Mucosa of descending colon (tissue), 3 donors: ENCODE results near the gene ACIN1. TPM values are rescaled to one million over a fixed set of nuclear protein-coding genes. Genes with fewer than 3 reads are reported as not detected.
A peak's percentile ranks its signal among the peaks of the same experiment; 100 is the strongest.

Source experiments
- ATAC-seq: fragments of 200-7000 bp; cut with Tn5 transposase; one replicate; pipeline ENCODE4 v1.9.1; 2020; ENCODE audit warnings: mild to moderate bottlenecking, moderate library complexity
- DNase-seq, 3 donors: peaks; one replicate each; pipeline ENCODE4 v3.0.0-alpha.2; 2020
- H3K36me3 ChIP-seq: fragments of 200-600 bp; one replicate; pipeline ENCODE4 v1.8.0; 2021; ENCODE audit warnings: low read depth, mild to moderate bottlenecking
- H3K4me1 ChIP-seq: fragments of 200-600 bp; one replicate; pipeline ENCODE4 v1.8.0; 2021; ENCODE audit warnings: low read depth, mild to moderate bottlenecking
- H3K4me3 ChIP-seq: fragments of 200-600 bp; one replicate; pipeline ENCODE4 v1.8.0; 2021; ENCODE audit warnings: mild to moderate bottlenecking
- H3K9me3 ChIP-seq: fragments of 200-600 bp; one replicate; pipeline ENCODE4 v1.8.0; 2021; ENCODE audit warnings: mild to moderate bottlenecking
- CTCF ChIP-seq: fragments of 200-600 bp; IDR thresholded peaks from one replicate; pipeline ENCODE4 v1.8.0; 2022; ENCODE audit warnings: antibody characterized with exemption, mild to moderate bottlenecking
- intact Hi-C, 2 donors: fragments of 100-400 bp; cut with DNase I in 1 of 2; cut with micrococcal nuclease in 1 of 2; formaldehyde crosslinking; loops; one replicate each; pipeline versions ENCODE4 v1.11.0 to v1.11.1; 2022; cut with DNase I, micrococcal nuclease
- total RNA-seq, 3 donors: library from RNA; stranded (reverse); fragmentation: NEBNext Ultra II Directional in 2 of 3; extraction: Animal tissue kit (Norgen Biotek cat#: 25700) in 2 of 3; gene quantifications; one replicate each; pipeline versions ENCODE4 v1.2.1 to v1.2.4, GENCODE V29; 2021 to 2023
- donor health status: DM: no; HTN: no; CAD: no; lungs with moderate emphysema.
- donor health status: DM: no; HTN: no; CAD: no.
- donor health status: DM: no; HTN: yes; CAD: no.

The ACIN1 gene
- total RNA-seq, 3 donors from 2014 or later = 143 to 172 (median 170) TPM

GRCh38 chr14:23060536-23061260 lies 34.2 kb downstream of the ACIN1 start:
- H3K36me3 ChIP-seq = peaks cover 18% of the 10 kb centered on the region
- H3K9me3 ChIP-seq = no peaks in the 10 kb centered on the region
- no peak for TF ChIP-seq CTCF
- ATAC-seq (no peak), DNase-seq (no peak)
- H3K4me1 ChIP-seq = peaks cover 12% of the 10 kb centered on the region
- intact Hi-C loops = no loop called here
- H3K4me3 ChIP-seq = no peak overlapping the region

- Histone ChIP-seq H3K9me3 (no peaks in the 10 kb centered on the region), H3K36me3 (peaks cover 18% of the 10 kb centered on the region), H3K4me1 (peaks cover 12% of the 10 kb centered on the region), H3K4me3 (no peak overlapping the region)
- DNase-seq (peak in 1 of 3 donors; percentile 54), ATAC-seq (no peak)
- intact Hi-C loops = loop anchor here (1.0 to 5.0 kb wide), 2 partner anchors 72 to 73 kb away; no protein-coding TSS in a partner anchor
- no peak for TF ChIP-seq CTCF
These were observed 36.1 kb downstream of the ACIN1 start for GRCh38 chr14:23058654-23059504.

- DNase-seq (peak; percentile 91 to 94 (median 93)), ATAC-seq (peak; percentile 88)
- peak; percentile 88 for TF ChIP-seq CTCF
- intact Hi-C loops = loop anchor here (1.0 to 5.0 kb wide), 2 partner anchors 71 to 72 kb away; no protein-coding TSS in a partner anchor
- peaks cover 14% of the 10 kb centered on the region for H3K36me3 ChIP-seq
- H3K4me1 ChIP-seq = peaks cover 12% of the 10 kb centered on the region
- no peaks in the 10 kb centered on the region for H3K9me3 ChIP-seq
- H3K4me3 ChIP-seq = peak overlapping the region; percentile 48
These were observed 36.9 kb downstream of the ACIN1 start for GRCh38 chr14:23057757-23058653.

- TF ChIP-seq CTCF = no peak
- Histone ChIP-seq H3K4me1 (peaks cover 12% of the 10 kb centered on the region), H3K4me3 (peak within 1 kb of the TSS; percentile 48), H3K9me3 (no peaks in the 10 kb centered on the region), H3K36me3 (peaks cover 9% of the 10 kb centered on the region)
- intact Hi-C loops = loop anchor here in 1 of 2 donors (5.0 kb wide), 1 partner anchor 70 kb away; no protein-coding TSS in a partner anchor
- ATAC-seq (peak; percentile 76), DNase-seq (peak; percentile 79 to 86 (median 83))
These were observed 37.8 kb downstream of the ACIN1 start, which contains the start of gene CDH24 for GRCh38 chr14:23056956-23057756. Gene CDH24, minus strand, starts transcription at chr14:23057520. Its CDS starts 1,787 bp downstream, at chr14:23055733.
